Dendritic cell treated with granulocyte-macrophage colony-stimulating factor and Interleukin-4, amounts not matched to agents 40 ng/mL and 50 ng/mL, for 4 days (primary cell): Measurements from ENCODE around the gene NT5E.

Experiments
- H3K27ac Mint-ChIP-seq: one replicate; pipeline ENCODE4 v1.8.0; 2022; ENCODE audit warnings: mild to moderate bottlenecking, mixed read lengths
- H3K27me3 Mint-ChIP-seq: one replicate; pipeline ENCODE4 v1.8.0; 2022; ENCODE audit warnings: mild to moderate bottlenecking, mixed read lengths
- H3K36me3 Mint-ChIP-seq: one replicate; pipeline ENCODE4 v1.8.0; 2022; ENCODE audit warnings: low read depth, mixed read lengths
- H3K4me1 Mint-ChIP-seq: one replicate; pipeline ENCODE4 v1.8.0; 2022; ENCODE audit warnings: low read depth, mixed read lengths
- H3K4me3 Mint-ChIP-seq: one replicate; pipeline ENCODE4 v1.8.0; 2022; ENCODE audit warnings: mild to moderate bottlenecking, moderate library complexity, mixed read lengths
- H3K9me3 Mint-ChIP-seq: one replicate; pipeline ENCODE4 v1.8.0; 2022; ENCODE audit warnings: mixed read lengths
- intact Hi-C: fragments of 100-400 bp; cut with micrococcal nuclease; formaldehyde crosslinking; loops from one replicate; pipeline ENCODE4 v1.15.0; 2022

The NT5E gene

DNA sequence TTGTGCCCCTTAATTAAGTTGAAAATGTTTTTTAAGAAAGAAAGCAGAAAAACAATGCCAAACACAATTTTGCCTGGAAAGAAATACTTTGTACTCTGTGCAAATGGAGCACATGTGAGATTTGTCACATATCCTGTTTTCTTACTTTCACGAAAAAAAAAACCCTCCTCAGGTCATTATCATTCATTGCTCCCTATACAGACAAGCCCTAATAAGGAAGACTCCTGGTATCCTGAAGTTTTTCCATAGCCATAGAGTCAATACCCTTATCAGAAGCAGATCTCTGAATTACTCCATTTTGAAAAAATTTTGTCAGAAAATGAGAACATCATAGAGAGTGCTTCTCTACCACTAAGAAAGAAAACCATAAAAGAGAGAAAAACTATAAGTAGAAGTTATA is 14.0 kb upstream of the NT5E start:
- Mint-ChIP-seq H3K4me3 (no peak overlapping the region), H3K27me3 (peaks cover 2% of the 10 kb centered on the region), H3K27ac (no peak overlapping the region), H3K4me1 (no peaks in the 10 kb centered on the region), H3K36me3 (no peaks in the 10 kb centered on the region), H3K9me3 (no peaks in the 10 kb centered on the region)
- intact Hi-C loops = no loop called here

DNA sequence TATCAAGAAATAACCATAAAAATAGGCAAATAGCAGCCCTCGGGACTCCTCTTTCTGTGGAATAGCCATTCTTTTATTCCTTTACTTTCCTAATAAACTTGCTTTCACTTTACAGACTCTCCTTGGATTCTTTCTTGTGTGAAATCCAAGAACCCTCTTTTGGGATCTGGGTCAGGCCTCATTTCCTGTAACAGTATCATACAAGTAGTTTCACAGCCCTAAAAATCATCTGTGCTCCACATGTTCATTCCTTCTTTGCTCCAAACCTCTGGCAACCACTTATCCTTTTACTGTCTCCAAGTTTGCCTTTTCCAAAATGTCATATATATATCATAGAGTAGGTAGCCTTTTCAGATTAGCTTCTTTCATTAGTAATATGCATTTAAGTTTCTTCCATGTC is 13.5 kb upstream of the NT5E start:
- Mint-ChIP-seq H3K27ac (no peak overlapping the region), H3K27me3 (peaks cover 2% of the 10 kb centered on the region), H3K4me1 (no peaks in the 10 kb centered on the region), H3K9me3 (no peaks in the 10 kb centered on the region), H3K36me3 (no peaks in the 10 kb centered on the region), H3K4me3 (no peak overlapping the region)
- intact Hi-C loops = no loop called here

DNA sequence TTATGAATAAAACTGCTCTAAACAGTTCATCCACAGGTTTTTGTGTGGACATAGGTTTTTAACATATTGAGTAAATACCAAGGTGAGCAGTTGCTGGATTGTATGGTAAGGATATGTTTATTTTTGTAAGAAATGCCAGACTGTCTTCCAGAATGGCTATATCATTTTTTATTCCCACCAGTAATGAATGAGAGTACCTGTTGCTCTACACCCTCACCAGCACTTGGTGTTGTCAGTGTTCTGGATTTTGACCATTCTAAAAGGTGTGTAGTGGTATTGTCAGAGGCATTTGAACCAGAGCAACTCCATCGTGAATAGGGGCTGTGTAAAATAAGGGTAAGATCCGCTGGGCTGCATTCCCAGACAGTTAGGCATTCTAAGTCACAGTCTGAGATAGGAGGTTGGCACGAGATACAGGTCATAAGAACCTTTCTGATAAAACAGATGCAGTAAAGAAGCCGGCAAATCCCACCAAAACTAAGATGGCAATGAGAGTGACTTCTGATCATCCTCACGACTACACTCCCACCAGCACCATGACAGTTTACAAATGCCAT is 12.9 kb upstream of the NT5E start:
- Mint-ChIP-seq H3K4me1 (no peaks in the 10 kb centered on the region), H3K27me3 (peaks cover 2% of the 10 kb centered on the region), H3K27ac (no peak overlapping the region), H3K9me3 (no peaks in the 10 kb centered on the region), H3K4me3 (no peak overlapping the region), H3K36me3 (no peaks in the 10 kb centered on the region)
- intact Hi-C loops = no loop called here

DNA sequence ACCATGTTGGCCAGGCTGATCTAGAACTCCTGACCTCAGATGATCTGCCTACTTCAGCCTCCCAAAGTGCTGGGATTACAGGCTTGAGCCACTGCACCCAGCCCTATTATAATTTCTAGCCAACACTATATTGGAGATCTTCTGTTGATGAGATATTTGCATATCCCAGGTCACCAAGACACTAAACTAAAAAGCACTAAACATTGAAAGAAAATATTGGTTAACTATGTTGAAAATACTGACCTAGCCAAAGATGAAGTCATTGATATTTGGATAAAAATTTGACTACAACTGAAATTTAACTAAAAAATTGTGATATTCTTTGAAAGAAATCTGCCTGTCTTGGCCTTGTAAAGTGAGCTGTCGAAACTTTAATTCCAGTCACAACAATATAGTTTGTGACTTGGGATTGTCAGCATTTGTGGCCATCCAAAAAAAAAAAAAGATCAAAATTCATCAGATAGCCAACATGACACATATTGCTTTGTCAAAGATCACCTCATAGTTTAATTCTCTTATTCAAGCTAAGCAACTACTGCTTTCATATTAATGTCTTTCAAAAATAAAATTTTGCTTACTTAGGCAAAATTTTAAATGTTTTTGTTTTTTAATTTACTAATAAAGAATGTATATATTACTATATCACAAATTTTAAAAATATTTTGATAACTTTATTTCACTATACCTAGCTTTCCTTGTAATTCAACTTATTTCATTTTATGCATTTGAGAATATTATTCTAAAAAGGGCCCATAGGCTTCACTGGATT is 6.3 kb upstream of the NT5E start:
- H3K4me1 Mint-ChIP-seq = no peaks in the 10 kb centered on the region
- no peaks in the 10 kb centered on the region for H3K9me3 Mint-ChIP-seq
- peaks cover 25% of the 10 kb centered on the region for H3K27me3 Mint-ChIP-seq
- intact Hi-C loops = no loop called here
- H3K27ac Mint-ChIP-seq = no peak overlapping the region
- H3K4me3 Mint-ChIP-seq = no peak overlapping the region
- no peaks in the 10 kb centered on the region for H3K36me3 Mint-ChIP-seq

DNA sequence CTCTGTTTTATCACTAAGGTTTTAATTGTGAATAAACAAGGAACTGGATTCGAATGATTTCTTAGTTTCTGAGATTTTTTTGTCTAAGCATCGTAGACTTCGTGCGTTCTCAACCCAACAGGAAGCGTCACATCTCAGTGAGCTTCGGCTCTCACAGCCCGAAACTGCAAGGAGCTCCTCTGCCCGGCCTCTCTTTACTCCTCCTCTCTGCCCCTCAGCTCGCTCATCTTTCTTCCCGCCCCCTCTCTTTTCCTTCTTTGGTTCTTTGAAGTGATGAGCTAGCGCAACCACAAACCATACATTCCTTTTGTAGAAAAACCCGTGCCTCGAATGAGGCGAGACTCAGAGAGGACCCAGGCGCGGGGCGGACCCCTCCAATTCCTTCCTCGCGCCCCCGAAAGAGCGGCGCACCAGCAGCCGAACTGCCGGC is 480 bp upstream of the NT5E start:
- Mint-ChIP-seq H3K27ac (no peak overlapping the region), H3K4me3 (peak overlapping the region; percentile 60), H3K4me1 (peaks cover 13% of the 10 kb centered on the region), H3K27me3 (peaks cover 74% of the 10 kb centered on the region), H3K36me3 (no peaks in the 10 kb centered on the region), H3K9me3 (no peaks in the 10 kb centered on the region)
- intact Hi-C loops = no loop called here

DNA sequence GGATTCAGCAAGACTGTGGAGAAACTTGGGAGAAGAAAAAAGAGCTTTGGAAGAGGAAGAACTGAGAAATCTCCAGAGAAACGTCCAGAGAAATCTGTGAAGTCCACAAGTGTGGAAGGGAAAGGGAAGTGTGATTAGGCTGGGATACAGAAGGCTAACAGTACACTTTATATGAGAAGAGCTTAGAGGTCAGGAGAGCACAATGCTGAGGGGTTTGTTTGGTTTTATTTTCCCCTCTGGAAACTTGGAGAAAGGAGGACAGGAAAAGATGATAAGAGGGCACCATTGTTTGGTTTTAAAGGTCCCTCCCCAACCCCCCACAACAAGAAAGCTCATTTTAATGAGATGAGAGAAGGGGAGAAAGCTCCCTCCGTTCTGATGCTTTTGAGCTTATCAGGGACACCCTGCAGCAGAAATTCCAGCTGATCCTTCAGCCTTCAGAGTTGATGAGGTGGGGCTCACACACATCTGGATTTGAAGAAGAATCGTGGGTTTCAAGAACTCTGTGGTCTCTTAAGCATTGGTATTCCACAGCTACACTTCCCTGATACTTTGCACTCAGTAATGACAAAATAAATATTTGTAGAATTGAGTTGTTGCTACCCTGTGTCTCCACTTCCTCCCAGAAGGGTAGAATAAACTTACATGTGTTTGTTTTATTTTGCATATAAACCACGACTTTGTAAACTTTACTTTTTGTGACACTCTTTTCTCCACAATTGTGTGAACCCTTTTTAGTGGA is 1.9 kb downstream of the NT5E start:
- Mint-ChIP-seq H3K27me3 (peaks cover 73% of the 10 kb centered on the region), H3K4me3 (no peak overlapping the region), H3K9me3 (no peaks in the 10 kb centered on the region), H3K27ac (no peak overlapping the region), H3K4me1 (peaks cover 13% of the 10 kb centered on the region), H3K36me3 (no peaks in the 10 kb centered on the region)
- intact Hi-C loops = no loop called here

DNA sequence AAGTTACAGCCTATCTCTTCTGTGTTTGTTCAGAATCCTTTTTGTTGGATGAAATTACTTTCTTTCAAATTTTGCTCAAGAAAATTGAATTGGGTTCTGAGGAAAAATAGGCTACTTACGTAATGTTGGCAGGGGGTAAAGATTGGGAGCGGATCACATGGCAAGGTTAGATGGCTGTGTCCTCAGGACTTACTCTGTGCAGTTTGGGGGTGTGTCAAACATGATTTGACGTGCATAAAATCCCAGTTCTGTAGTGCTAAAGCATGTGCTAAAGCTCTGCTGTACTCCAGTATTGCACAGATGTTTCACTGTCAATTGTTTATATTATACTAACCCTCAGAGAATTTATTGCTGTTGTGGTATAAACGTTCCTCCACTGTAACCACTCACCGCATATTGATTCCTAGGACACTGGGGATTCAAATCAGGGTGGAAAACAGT is 2.6 kb downstream of the NT5E start:
- Mint-ChIP-seq H3K4me3 (no peak overlapping the region), H3K36me3 (no peaks in the 10 kb centered on the region), H3K9me3 (no peaks in the 10 kb centered on the region), H3K27me3 (peaks cover 73% of the 10 kb centered on the region), H3K27ac (no peak overlapping the region), H3K4me1 (peaks cover 13% of the 10 kb centered on the region)
- intact Hi-C loops = no loop called here

DNA sequence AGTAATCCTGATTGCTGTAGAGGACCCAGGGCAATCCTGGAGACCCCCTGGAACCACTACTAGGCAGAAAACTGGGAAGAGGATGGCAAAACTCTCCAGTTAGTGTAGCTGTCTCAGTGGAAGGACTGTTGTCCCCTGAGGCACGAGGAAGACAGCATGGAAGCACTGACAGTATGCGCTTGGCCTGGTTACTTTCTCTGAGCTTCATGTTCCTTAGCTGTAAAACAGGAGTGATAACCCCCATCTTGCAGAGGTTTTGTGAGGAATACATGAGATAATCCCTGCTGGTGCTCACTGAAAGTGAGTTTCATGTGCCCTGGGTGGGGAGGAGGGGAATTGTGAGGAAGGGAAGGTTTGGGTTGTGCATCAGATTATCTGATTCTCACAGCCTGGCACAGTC is 3.2 kb downstream of the NT5E start:
- no peak overlapping the region for H3K4me3 Mint-ChIP-seq
- intact Hi-C loops = no loop called here
- H3K27me3 Mint-ChIP-seq = peaks cover 67% of the 10 kb centered on the region
- H3K9me3 Mint-ChIP-seq = no peaks in the 10 kb centered on the region
- no peak overlapping the region for H3K27ac Mint-ChIP-seq
- H3K4me1 Mint-ChIP-seq = peaks cover 13% of the 10 kb centered on the region
- H3K36me3 Mint-ChIP-seq = no peaks in the 10 kb centered on the region

DNA sequence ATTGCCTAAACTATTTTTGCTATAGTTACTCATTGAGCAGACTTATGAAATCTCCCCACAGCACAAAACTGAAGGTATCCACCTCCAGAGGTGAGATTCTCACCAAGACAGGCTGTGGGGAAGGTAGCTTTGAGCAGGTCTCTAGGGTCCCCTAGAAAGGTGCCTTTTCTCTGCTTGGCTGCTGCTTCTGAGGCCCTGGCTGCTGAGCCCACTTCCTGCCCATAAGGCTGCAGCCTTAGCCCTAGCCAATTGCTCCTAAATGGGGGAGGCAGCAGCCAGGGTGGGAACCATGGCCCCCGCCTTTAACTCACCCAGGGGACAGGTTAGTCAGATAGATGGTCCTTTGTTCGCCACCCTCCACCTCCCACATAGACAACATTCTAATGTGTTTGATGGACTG is 3.6 kb downstream of the NT5E start:
- Mint-ChIP-seq H3K27ac (no peak overlapping the region), H3K36me3 (no peaks in the 10 kb centered on the region), H3K4me3 (no peak overlapping the region), H3K27me3 (peaks cover 63% of the 10 kb centered on the region), H3K9me3 (no peaks in the 10 kb centered on the region), H3K4me1 (peaks cover 13% of the 10 kb centered on the region)
- intact Hi-C loops = no loop called here

DNA sequence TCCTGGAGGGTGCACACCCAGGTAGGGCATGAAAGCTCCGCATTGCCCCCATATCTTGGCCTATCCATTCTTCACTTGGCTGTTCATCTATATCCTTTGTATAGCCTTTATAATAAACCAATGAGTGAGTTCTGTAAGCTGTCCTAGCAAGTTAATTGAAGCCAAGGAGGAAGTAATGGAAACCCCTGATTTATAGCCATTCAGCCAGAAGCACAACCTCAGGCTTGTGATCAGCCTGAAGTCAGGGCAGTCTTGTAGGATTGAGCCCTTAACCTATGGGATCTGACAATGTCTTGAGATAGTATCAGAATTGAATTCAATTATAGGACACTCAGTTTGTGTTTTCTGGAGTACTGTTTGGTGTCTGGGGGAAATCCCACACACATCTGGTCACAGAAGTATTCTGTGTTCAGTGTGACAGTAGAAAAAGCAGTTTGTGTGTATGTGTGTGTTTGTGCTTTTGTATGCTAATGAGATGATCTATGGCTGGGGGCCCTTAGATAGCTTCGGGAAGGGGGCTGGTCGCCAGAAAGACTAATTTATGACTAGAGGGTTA is 5.7 kb downstream of the NT5E start:
- no peak overlapping the region for H3K4me3 Mint-ChIP-seq
- no peaks in the 10 kb centered on the region for H3K36me3 Mint-ChIP-seq
- no peaks in the 10 kb centered on the region for H3K9me3 Mint-ChIP-seq
- intact Hi-C loops = no loop called here
- H3K27ac Mint-ChIP-seq = no peak overlapping the region
- H3K4me1 Mint-ChIP-seq = peaks cover under 1% of the 10 kb centered on the region
- peaks cover 44% of the 10 kb centered on the region for H3K27me3 Mint-ChIP-seq

DNA sequence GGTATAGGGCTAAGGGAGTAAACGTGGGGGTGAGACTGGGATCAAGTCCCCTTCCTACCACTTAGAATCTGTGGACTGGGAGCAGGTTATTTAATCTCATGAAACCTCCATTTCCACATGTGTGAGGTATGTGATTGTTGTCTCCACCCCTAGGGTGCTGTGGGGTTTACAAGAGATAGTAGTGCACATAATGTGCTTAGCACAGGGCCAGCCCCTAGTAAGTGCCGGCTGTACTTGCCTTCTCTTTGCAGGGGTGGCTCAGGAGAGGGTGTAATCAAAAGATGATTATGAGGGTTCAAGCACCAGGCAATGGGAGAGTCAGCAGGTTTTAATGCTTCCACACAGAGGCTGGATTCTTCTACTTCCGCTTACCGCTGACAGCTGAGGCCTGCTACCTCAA is 6.9 kb downstream of the NT5E start:
- H3K4me3 Mint-ChIP-seq = no peak overlapping the region
- H3K9me3 Mint-ChIP-seq = no peaks in the 10 kb centered on the region
- intact Hi-C loops = no loop called here
- no peaks in the 10 kb centered on the region for H3K36me3 Mint-ChIP-seq
- H3K27me3 Mint-ChIP-seq = peaks cover 32% of the 10 kb centered on the region
- H3K4me1 Mint-ChIP-seq = peaks cover 4% of the 10 kb centered on the region
- H3K27ac Mint-ChIP-seq = no peak overlapping the region

DNA sequence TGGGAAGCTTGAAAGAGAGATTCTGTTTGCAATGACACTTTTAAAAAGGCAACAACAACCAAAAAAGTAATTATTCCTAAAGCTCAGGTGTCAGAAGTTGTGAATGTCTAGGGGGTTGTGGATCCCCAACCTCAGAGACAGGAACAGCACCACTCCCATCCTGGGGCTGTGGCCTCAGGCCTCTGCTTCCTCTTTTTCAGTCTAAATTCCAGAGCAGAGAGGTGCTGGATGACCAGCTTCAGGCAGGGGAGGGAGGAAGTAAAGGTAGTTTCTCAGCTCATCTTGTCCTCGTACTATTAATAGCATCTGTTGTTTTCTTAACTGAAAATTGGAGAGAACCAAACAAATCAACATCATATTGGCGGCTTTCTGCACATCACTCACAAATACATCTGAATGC is 8.3 kb downstream of the NT5E start:
- Mint-ChIP-seq H3K4me3 (no peak overlapping the region), H3K36me3 (no peaks in the 10 kb centered on the region), H3K9me3 (no peaks in the 10 kb centered on the region), H3K27ac (no peak overlapping the region), H3K27me3 (peaks cover 23% of the 10 kb centered on the region), H3K4me1 (peaks cover 10% of the 10 kb centered on the region)
- intact Hi-C loops = no loop called here

DNA sequence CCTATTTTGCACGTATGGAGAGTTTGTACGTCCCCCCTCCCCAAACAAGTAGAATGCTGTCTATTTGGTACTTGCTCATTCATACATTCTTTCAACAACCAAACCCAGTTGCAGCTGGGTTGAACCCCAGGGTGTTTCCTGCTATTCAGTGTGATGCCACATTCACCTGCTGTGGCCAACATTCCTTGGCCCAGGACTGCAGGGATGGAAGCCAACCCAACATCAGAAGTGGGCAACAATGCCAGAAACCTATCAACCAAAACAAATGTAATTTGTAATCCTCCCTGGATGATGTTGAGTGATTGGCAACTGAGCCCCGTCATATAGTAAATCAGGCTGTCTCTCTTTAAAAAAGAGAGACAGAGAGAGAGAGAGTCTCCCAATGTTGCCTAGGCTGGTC is 8.9 kb downstream of the NT5E start:
- intact Hi-C loops = no loop called here
- H3K4me3 Mint-ChIP-seq = no peak overlapping the region
- no peaks in the 10 kb centered on the region for H3K36me3 Mint-ChIP-seq
- H3K9me3 Mint-ChIP-seq = no peaks in the 10 kb centered on the region
- H3K27me3 Mint-ChIP-seq = peaks cover 18% of the 10 kb centered on the region
- no peak overlapping the region for H3K27ac Mint-ChIP-seq
- H3K4me1 Mint-ChIP-seq = peaks cover 14% of the 10 kb centered on the region

DNA sequence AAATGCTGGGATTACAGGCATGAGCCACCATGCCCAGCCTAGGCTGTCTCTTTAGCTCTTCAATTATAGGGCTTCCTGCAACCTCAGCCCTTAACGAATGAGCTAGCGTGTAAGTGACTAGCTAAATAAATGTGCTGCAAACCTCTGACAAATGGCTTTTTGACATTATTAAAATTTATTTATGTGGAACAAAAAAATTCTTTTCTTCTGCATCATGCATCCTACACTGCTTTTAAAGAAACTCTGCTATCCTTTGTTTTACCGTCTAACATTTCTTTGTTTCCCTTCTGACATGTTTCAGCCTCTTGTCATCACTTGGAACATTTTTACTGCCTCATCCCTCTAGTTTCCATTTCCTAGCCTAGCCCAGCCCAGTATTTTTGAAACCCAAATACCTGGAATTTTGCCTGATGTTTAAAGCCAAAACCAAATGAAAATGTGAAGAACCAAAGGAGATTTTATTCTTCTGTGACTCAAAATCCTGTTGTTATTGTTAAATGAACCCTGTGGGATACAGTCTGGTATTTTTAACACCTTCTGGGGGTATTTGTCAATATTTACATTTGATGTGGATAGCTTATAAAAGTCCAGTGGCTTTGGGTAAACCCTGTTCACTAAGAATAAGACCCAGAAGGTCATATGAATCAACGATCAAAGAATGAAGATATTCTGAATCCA is 9.5 kb downstream of the NT5E start:
- peaks cover 19% of the 10 kb centered on the region for H3K4me1 Mint-ChIP-seq
- peaks cover 14% of the 10 kb centered on the region for H3K27me3 Mint-ChIP-seq
- intact Hi-C loops = no loop called here
- H3K27ac Mint-ChIP-seq = no peak overlapping the region
- H3K9me3 Mint-ChIP-seq = no peaks in the 10 kb centered on the region
- H3K36me3 Mint-ChIP-seq = no peaks in the 10 kb centered on the region
- no peak overlapping the region for H3K4me3 Mint-ChIP-seq
